K562 (cell line): ENCODE measurements around the gene RXRB. TPM values are rescaled to one million over a fixed set of nuclear protein-coding genes. Genes with fewer than 3 reads are reported as not detected.

ENCODE experiments used
- BRCA1 ChIP-seq, 2 experiments: fragments of 450-650 bp in 1 of 2; sonication (generic) in 1 of 2; formaldehyde crosslinking in 1 of 2; IDR thresholded peaks; 2 replicates each; pipeline versions ENCODE4 v1.5.0 to v1.6.1; 2017 to 2020; ENCODE audit warnings: mild to moderate bottlenecking in 1 of 2, missing genetic modification reagents in 1 of 2
- CBFA2T2 ChIP-seq: fragments of 450-650 bp; conservative IDR thresholded peaks from 2 replicates; pipeline ENCODE4 v1.6.1; 2017; ENCODE audit warnings: mild to moderate bottlenecking
- CHD4 ChIP-seq: fragments of 200-600 bp; sonication (generic); IDR thresholded peaks from 3 replicates; pipeline ENCODE4 v1.6.1; 2012; ENCODE audit warnings: low read depth, mild to moderate bottlenecking, mixed read lengths, low read length, inconsistent platforms; ENCODE audit not compliant: insufficient read depth, insufficient replicate concordance, poor library complexity, severe bottlenecking
- ESRRB ChIP-seq: fragments of 250-450 bp; sonication (Bioruptor Pico); IDR thresholded peaks from 2 replicates; pipeline ENCODE4 v1.5.0; 2020; ENCODE audit warnings: mild to moderate bottlenecking, moderate library complexity, borderline replicate concordance
- HDAC3 ChIP-seq: fragments of 450-650 bp; IDR thresholded peaks from 2 replicates; pipeline ENCODE4 v1.6.1; 2018; ENCODE audit warnings: borderline replicate concordance, mild to moderate bottlenecking, moderate library complexity; ENCODE audit not compliant: partially characterized antibody
- RBM15 ChIP-seq: fragments of 200-400 bp; formaldehyde crosslinking; IDR thresholded peaks from 2 replicates; pipeline ENCODE4 v1.6.1; 2018; ENCODE audit warnings: mild to moderate bottlenecking, low read length, moderate library complexity; ENCODE audit not compliant: insufficient read depth
- RUNX1 ChIP-seq: sonication (generic); IDR thresholded peaks from 2 replicates; pipeline ENCODE4 v1.6.1; 2016; ENCODE audit warnings: antibody characterized with exemption, low read depth
- TCF7 ChIP-seq: sonication (generic); IDR thresholded peaks from 2 replicates; pipeline ENCODE4 v1.6.1; 2016; ENCODE audit warnings: antibody characterized with exemption, borderline replicate concordance
- THRAP3 ChIP-seq: fragments of 450-650 bp; IDR thresholded peaks from 2 replicates; pipeline ENCODE4 v1.6.1; 2016; ENCODE audit warnings: mild to moderate bottlenecking, inconsistent platforms, borderline replicate concordance
- ZC3H4 ChIP-seq: sonication (generic); formaldehyde crosslinking; IDR thresholded peaks from 2 replicates; pipeline ENCODE4 v1.9.0; 2021; ENCODE audit warnings: missing genetic modification reagents, borderline replicate concordance
- ZNF224 ChIP-seq: sonication (generic); formaldehyde crosslinking; IDR thresholded peaks from 2 replicates; pipeline ENCODE4 v1.8.0; 2022; ENCODE audit warnings: mild to moderate bottlenecking, missing genetic modification reagents
- ZNF507 ChIP-seq: conservative IDR thresholded peaks from 2 replicates; pipeline ENCODE4 v1.6.1; 2017; ENCODE audit warnings: missing genetic modification characterization, missing compliant biosample characterization
- ZNF707 ChIP-seq: fragments of 250-450 bp; sonication (Bioruptor Pico); conservative IDR thresholded peaks from 2 replicates; pipeline ENCODE4 v1.8.0; 2022; ENCODE audit warnings: inconsistent platforms, mild to moderate bottlenecking, moderate library complexity
- ZNF77 ChIP-seq: fragments of 250-450 bp; sonication (Bioruptor Pico); IDR thresholded peaks from 2 replicates; pipeline ENCODE4 v1.5.0; 2020
- polyA plus RNA-seq, 8 experiments: library from polyadenylated mRNA; depleted of rRNA in 4 of 8; stranded (reverse) in 5 of 8; unstranded in 3 of 8; fragments of >200 nt; fragmentation: Nextera tagmentation in 2 of 8; fragmentation: Illumina TruSeq in 1 of 8; extraction: Ambion mirVana in 2 of 8; extraction: Trizol in 1 of 8; gene quantifications; 2 replicates each; pipeline versions ENCODE4 v1.2.1 to v1.2.3, GENCODE V29; 2011 to 2014; ENCODE audit warnings: inconsistent platforms in 1 of 8, missing spikeins in 1 of 8
- total RNA-seq, 7 experiments: library from RNA; depleted of rRNA in 6 of 7; stranded (reverse); fragments of >200 nt in 6 of 7; fragmentation: Illumina TruSeq in 2 of 7; extraction: Trizol in 2 of 7; gene quantifications; 2 replicates each; pipeline versions ENCODE4 v1.2.1 to v1.2.3, GENCODE V29; 2011 to 2021; ENCODE audit warnings: low replicate concordance in 1 of 7
- TF ChIP-seq, protein P1 (sequence below): fragments of 250-450 bp; sonication (Bioruptor Pico); IDR thresholded peaks from 2 replicates; pipeline ENCODE4 v1.8.0; 2021; ENCODE audit warnings: moderate library complexity, mild to moderate bottlenecking, inconsistent platforms
- TF ChIP-seq, protein P2 (sequence below): fragments of 450-650 bp; IDR thresholded peaks from 2 replicates; pipeline ENCODE4 v1.7.0; 2016; ENCODE audit warnings: borderline replicate concordance
- TF ChIP-seq, protein P3 (sequence below): fragments of 450-650 bp; IDR thresholded peaks from 2 replicates; pipeline ENCODE4 v1.6.1; 2018; ENCODE audit warnings: mild to moderate bottlenecking, low read depth; ENCODE audit not compliant: partially characterized antibody
- TF ChIP-seq, protein P4 (sequence below): sonication (generic); formaldehyde crosslinking; IDR thresholded peaks from 2 replicates; pipeline ENCODE4 v1.8.0; 2023; ENCODE audit warnings: missing genetic modification reagents, mild to moderate bottlenecking, borderline replicate concordance

RXRB gene
- total and polyA plus RNA-seq, 9 of the 15 experiments (the other 6 are each of a cell fraction or from before 2014, with no cell fraction given): 0.76 to 35.5 (median 18.4) TPM

DNA sequence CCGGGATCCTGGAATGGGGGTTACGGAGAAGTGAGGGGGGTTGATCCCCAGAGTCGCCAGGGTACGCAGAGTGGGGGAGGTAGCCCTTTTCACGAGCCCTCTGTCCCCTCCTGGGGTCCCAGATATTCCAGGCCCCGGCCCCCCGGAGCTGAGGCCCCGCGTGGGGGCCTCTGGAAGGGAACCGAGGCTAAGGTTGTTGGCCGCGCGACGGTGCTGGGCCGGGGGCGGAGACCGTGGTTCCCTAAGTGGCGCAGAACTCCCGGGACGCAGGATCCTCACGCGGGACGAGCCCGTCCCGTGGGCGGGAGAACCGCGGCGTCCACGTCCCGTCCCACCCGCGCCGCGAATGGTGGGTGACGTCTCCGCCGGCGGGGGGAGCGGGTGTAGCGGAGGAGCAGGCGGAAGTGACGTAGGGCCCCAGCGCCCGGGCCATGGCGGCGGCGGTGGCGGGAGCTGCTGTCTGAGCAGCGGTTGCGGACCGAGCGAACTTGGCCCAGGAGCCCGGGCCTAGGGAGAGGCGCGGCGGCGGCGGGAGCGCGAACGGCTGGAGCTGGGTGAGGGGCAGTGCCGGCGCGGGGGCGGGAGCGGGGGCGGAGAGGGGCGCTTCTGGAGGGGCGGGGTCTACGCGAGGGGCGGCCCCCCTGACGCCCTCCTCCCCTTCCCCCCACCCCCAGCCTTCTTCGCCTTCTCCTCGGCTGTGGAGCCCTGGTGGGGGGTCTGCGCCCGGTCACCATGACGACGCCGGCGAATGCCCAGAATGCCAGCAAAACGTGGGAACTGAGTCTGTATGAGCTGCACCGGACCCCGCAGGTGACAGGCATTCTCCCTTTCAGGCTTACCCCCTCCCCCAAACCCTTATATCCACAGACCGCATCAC is 7.9 kb upstream of the RXRB start, which contains the start of gene RING1 (continued):
- TF ChIP-seq THRAP3 (no peak), RUNX1 (peak; percentile 54; the same call in 1 of the 2 replicates), ZNF707 (CRISPR knock-in tag) (no peak), ZC3H4 (CRISPR knock-in tag) (peak; percentile 59; the same call in 1 of the 2 replicates), ZNF77 (CRISPR knock-in tag) (no peak), HDAC3 (no peak), RBM15 (no peak), ZNF507 (tag) (no peak), TCF7 (no peak), BRCA1 (IDR thresholded peaks at IDR 0.05) (no peak), BRCA1 (CRISPR knock-in tag; IDR thresholded peaks at IDR 0.05) (no peak), CBFA2T2 (no peak), ESRRB (CRISPR knock-in tag) (0 out of 2 replicates have a peak, but pooled peaks have one; percentile 66), ZNF224 (CRISPR knock-in tag) (no peak), CHD4 (no peak)
- TF ChIP-seq, protein P1, sequence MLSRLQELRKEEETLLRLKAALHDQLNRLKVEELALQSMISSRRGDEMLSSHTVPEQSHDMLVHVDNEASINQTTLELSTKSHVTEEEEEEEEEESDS (CRISPR knock-in tag): no peak
- TF ChIP-seq, protein P2, sequence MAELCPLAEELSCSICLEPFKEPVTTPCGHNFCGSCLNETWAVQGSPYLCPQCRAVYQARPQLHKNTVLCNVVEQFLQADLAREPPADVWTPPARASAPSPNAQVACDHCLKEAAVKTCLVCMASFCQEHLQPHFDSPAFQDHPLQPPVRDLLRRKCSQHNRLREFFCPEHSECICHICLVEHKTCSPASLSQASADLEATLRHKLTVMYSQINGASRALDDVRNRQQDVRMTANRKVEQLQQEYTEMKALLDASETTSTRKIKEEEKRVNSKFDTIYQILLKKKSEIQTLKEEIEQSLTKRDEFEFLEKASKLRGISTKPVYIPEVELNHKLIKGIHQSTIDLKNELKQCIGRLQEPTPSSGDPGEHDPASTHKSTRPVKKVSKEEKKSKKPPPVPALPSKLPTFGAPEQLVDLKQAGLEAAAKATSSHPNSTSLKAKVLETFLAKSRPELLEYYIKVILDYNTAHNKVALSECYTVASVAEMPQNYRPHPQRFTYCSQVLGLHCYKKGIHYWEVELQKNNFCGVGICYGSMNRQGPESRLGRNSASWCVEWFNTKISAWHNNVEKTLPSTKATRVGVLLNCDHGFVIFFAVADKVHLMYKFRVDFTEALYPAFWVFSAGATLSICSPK: no peak
- TF ChIP-seq, protein P3, sequence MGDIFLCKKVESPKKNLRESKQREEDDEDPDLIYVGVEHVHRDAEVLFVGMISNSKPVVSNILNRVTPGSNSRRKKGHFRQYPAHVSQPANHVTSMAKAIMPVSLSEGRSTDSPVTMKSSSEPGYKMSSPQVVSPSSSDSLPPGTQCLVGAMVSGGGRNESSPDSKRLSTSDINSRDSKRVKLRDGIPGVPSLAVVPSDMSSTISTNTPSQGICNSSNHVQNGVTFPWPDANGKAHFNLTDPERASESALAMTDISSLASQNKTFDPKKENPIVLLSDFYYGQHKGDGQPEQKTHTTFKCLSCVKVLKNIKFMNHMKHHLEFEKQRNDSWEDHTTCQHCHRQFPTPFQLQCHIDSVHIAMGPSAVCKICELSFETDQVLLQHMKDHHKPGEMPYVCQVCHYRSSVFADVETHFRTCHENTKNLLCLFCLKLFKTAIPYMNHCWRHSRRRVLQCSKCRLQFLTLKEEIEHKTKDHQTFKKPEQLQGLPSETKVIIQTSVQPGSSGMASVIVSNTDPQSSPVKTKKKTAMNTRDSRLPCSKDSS: no peak
- TF ChIP-seq, protein P4, sequence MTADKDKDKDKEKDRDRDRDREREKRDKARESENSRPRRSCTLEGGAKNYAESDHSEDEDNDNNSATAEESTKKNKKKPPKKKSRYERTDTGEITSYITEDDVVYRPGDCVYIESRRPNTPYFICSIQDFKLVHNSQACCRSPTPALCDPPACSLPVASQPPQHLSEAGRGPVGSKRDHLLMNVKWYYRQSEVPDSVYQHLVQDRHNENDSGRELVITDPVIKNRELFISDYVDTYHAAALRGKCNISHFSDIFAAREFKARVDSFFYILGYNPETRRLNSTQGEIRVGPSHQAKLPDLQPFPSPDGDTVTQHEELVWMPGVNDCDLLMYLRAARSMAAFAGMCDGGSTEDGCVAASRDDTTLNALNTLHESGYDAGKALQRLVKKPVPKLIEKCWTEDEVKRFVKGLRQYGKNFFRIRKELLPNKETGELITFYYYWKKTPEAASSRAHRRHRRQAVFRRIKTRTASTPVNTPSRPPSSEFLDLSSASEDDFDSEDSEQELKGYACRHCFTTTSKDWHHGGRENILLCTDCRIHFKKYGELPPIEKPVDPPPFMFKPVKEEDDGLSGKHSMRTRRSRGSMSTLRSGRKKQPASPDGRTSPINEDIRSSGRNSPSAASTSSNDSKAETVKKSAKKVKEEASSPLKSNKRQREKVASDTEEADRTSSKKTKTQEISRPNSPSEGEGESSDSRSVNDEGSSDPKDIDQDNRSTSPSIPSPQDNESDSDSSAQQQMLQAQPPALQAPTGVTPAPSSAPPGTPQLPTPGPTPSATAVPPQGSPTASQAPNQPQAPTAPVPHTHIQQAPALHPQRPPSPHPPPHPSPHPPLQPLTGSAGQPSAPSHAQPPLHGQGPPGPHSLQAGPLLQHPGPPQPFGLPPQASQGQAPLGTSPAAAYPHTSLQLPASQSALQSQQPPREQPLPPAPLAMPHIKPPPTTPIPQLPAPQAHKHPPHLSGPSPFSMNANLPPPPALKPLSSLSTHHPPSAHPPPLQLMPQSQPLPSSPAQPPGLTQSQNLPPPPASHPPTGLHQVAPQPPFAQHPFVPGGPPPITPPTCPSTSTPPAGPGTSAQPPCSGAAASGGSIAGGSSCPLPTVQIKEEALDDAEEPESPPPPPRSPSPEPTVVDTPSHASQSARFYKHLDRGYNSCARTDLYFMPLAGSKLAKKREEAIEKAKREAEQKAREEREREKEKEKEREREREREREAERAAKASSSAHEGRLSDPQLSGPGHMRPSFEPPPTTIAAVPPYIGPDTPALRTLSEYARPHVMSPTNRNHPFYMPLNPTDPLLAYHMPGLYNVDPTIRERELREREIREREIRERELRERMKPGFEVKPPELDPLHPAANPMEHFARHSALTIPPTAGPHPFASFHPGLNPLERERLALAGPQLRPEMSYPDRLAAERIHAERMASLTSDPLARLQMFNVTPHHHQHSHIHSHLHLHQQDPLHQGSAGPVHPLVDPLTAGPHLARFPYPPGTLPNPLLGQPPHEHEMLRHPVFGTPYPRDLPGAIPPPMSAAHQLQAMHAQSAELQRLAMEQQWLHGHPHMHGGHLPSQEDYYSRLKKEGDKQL: peak; percentile 93; the same call in 1 of the 2 replicates
